Panc1 (cell line): ENCODE data around the gene CD40LG. TPM values are rescaled to one million over a fixed set of nuclear protein-coding genes. Genes with fewer than 3 reads are reported as not detected.

ENCODE experiments used
- ATAC-seq: fragments of 200-7000 bp; cut with Tn5 transposase; 2 replicates; pipeline ENCODE4 v1.9.1; 2020; ENCODE audit warnings: mild to moderate bottlenecking, moderate library complexity
- BruUV-seq: library from RNA; stranded (reverse); fragments of 400-500 nt; replicated peaks from 2 replicates; lab custom pipeline; 2021; lab: Mats Ljungman, UMichigan
- CTCF ChIA-PET: fragments of 300-600 bp; sonication (Branson Sonifier 250); formaldehyde crosslinking; loops from one replicate; lab custom pipeline; 2022; ENCODE audit warnings: antibody characterized with exemption; lab: Charles Lee
- POLR2A ChIA-PET: fragments of 300-600 bp; sonication (Branson Sonifier 250); formaldehyde crosslinking; loops from one replicate; lab custom pipeline; 2022; ENCODE audit warnings: antibody characterized with exemption; lab: Charles Lee
- DNase-seq: peaks from one replicate; pipeline ENCODE4 v3.0.0-alpha.2; 2010; ENCODE audit warnings: low read depth, low spot score
- H3K27ac ChIP-seq: 2 replicates; pipeline ENCODE4 v1.5.1; 2011; ENCODE audit warnings: mild to moderate bottlenecking, low read length, inconsistent platforms
- H3K27me3 ChIP-seq: fragments of 200-500 bp; sonication (Bioruptor generic); 2 replicates; pipeline ENCODE4 v1.6.0; 2014; ENCODE audit warnings: low read length, inconsistent platforms; ENCODE audit not compliant: control insufficient read depth, insufficient read depth
- H3K36me3 ChIP-seq: fragments of 200-500 bp; sonication (Bioruptor generic); 2 replicates; pipeline ENCODE4 v1.5.1; 2014; ENCODE audit warnings: inconsistent platforms, mild to moderate bottlenecking, low read length, moderate library complexity; ENCODE audit not compliant: control insufficient read depth, insufficient read depth
- H3K4me1 ChIP-seq: 2 replicates; pipeline ENCODE4 v1.5.1; 2011; ENCODE audit warnings: inconsistent platforms, mild to moderate bottlenecking, low read length, moderate library complexity; ENCODE audit not compliant: control insufficient read depth, insufficient read depth
- H3K4me3 ChIP-seq, 2 experiments: 2 replicates each; pipeline ENCODE4 v1.5.1; 2011 to 2012; ENCODE audit warnings: low read depth in 2 of 2, low read length in 2 of 2, mild to moderate bottlenecking in 2 of 2, inconsistent platforms in 1 of 2, moderate library complexity in 1 of 2
- H3K9me3 ChIP-seq: fragments of 200-500 bp; sonication (Bioruptor generic); 2 replicates; pipeline ENCODE4 v1.5.1; 2014; ENCODE audit warnings: low read depth, mild to moderate bottlenecking, inconsistent platforms, low read length, moderate library complexity; ENCODE audit not compliant: control insufficient read depth, insufficient read depth
- CTCF ChIP-seq: fragments of 450-650 bp; IDR thresholded peaks from 2 replicates; pipeline ENCODE4 v1.5.1; 2017; ENCODE audit warnings: mild to moderate bottlenecking
- POLR2AphosphoS5 ChIP-seq: IDR thresholded peaks from 2 replicates; pipeline ENCODE4 v1.6.1; 2012; ENCODE audit warnings: mild to moderate bottlenecking, low read depth, low read length, moderate library complexity
- REST ChIP-seq, 2 experiments: IDR thresholded peaks; 2 replicates each; pipeline ENCODE4 v1.6.1; 2011 to 2012; ENCODE audit warnings: low read depth in 2 of 2, control low read depth in 1 of 2, low read length in 1 of 2, mild to moderate bottlenecking in 1 of 2, moderate library complexity in 1 of 2; ENCODE audit not compliant: insufficient read depth in 1 of 2
- SIN3A ChIP-seq: IDR thresholded peaks from 2 replicates; pipeline ENCODE4 v1.6.1; 2012; ENCODE audit warnings: low read depth, mild to moderate bottlenecking, low read length, moderate library complexity, borderline replicate concordance; ENCODE audit not compliant: insufficient read depth
- TCF7L2 ChIP-seq: IDR thresholded peaks from 2 replicates; pipeline ENCODE4 v1.6.1; 2011; ENCODE audit warnings: mild to moderate bottlenecking, low read depth, low read length, inconsistent platforms
- in situ Hi-C: cut with HindIII; loops from 2 replicates; pipeline ENCODE4 v1.10.0; 2016; ENCODE audit warnings: low sequenced_read_pairs, low pct_unique_long_range_greater_than_20kb
- intact Hi-C: fragments of 100-400 bp; cut with micrococcal nuclease; formaldehyde crosslinking; loops from one replicate; pipeline ENCODE4 v1.10.0; 2022; ENCODE audit not compliant: unreplicated experiment
- total RNA-seq: library from RNA; stranded (reverse); gene quantifications from one replicate; pipeline ENCODE4 v1.2.1, GENCODE V29; 2021; ENCODE audit not compliant: unreplicated experiment

CD40LG gene
- total RNA-seq, 1 experiment from 2014 or later: not detected

- no TSS peak for BruUV-seq
- in situ Hi-C loops: no loop called here
- POLR2A ChIA-PET: no interaction called here
Observed at GRCh38 chrX:136694431-136695087, 46.6 kb downstream of the CD40LG start.

GRCh38 chrX:136697156-136697555 is 49.2 kb downstream of the CD40LG start:
- TF ChIP-seq SIN3A (no peak), CTCF (no peak), REST (IDR thresholded peaks at IDR 0.05; ENCODE audit: insufficient read depth in 1 of 2, low read depth in 2 of 2, low read length in 1 of 2) (no peak), POLR2AphosphoS5 (no peak), TCF7L2 (no peak)
- ChIA-PET POLR2A (no interaction called here), CTCF (interaction anchor here (0.5 kb wide), 1 partner anchor 227 kb away, joined by 5 read pairs; no protein-coding TSS in a partner anchor)
- Histone ChIP-seq H3K27me3 (no peaks in the 10 kb centered on the region), H3K4me1 (no peaks in the 10 kb centered on the region; the same call in 1 of the 2 replicates), H3K9me3 (no peaks in the 10 kb centered on the region), H3K36me3 (no peaks in the 10 kb centered on the region), H3K27ac (no peak overlapping the region), H3K4me3 (no peak overlapping the region)
- in situ Hi-C loops (no loop called here), intact Hi-C loops (loop anchor here (10.0 kb wide), 2 partner anchors 172 to 462 kb away; no protein-coding TSS in a partner anchor)
- BruUV-seq: no TSS peak
- ATAC-seq: no peak
- DNase-seq: no peak

More at GRCh38 chrX:136694431-136695087, 46.6 kb downstream of the CD40LG start:
- Histone ChIP-seq H3K9me3 (no peaks in the 10 kb centered on the region), H3K36me3 (no peaks in the 10 kb centered on the region), H3K27me3 (no peaks in the 10 kb centered on the region), H3K4me3 (no peak overlapping the region), H3K27ac (no peak overlapping the region), H3K4me1 (peaks cover 3% of the 10 kb centered on the region)
- TF ChIP-seq POLR2AphosphoS5 (no peak), CTCF (peak; percentile 75)
- DNase-seq: no peak
- ATAC-seq: peak; percentile 81; the same call in 1 of the 2 replicates
- intact Hi-C loops: loop anchor here (2.0 to 10.0 kb wide), 3 partner anchors 86 to 460 kb away; no protein-coding TSS in a partner anchor
- CTCF ChIA-PET: interaction anchor here (0.5 kb wide), 1 partner anchor 42 kb away, joined by 4 read pairs; no protein-coding TSS in a partner anchor
